A549 (cell line): ENCODE results near the gene DACH1. TPM values are rescaled to one million over a fixed set of nuclear protein-coding genes. Genes with fewer than 3 reads are reported as not detected.

Source experiments
- ATAC-seq, 2 experiments: fragments of 200-7000 bp in 1 of 2; fragments of >200 bp in 1 of 2; cut with Nextera tagmentation in 1 of 2; cut with Tn5 transposase in 1 of 2; 3 replicates each; pipeline versions ENCODE4 v1.8.0 to v1.9.1; 2018 to 2020; ENCODE audit warnings: mild to moderate bottlenecking in 1 of 2, moderate library complexity in 1 of 2
- CTCF ChIA-PET: fragments of 300-600 bp; sonication (Branson Sonifier 250); formaldehyde crosslinking; extraction: SDS; loops from one replicate; lab custom pipeline; 2021; ENCODE audit warnings: antibody characterized with exemption, inconsistent platforms; lab: Yijun Ruan, JAX
- POLR2A ChIA-PET: fragments of 350-600 bp; formaldehyde crosslinking; extraction: SDS; loops from one replicate; lab custom pipeline; 2021; ENCODE audit warnings: antibody characterized with exemption, inconsistent platforms; lab: Yijun Ruan, JAX
- DNase-seq, 2 experiments: peaks; one replicate each; pipeline versions ENCODE4 v3.0.0 to v3.0.0-alpha.2; 2011 to 2016; ENCODE audit warnings: low read depth in 1 of 2, low spot score in 1 of 2
- FAIRE-seq: peaks from 2 replicates; lab custom pipeline; 2011; peaks lifted over from hg19 to GRCh38; lab: Jason Lieb, UNC
- H3K27ac ChIP-seq, 2 experiments: fragments of >200 bp; sonication (Bioruptor Twin); formaldehyde crosslinking; 3 replicates each; pipeline ENCODE4 v1.5.1; 2016 to 2017
- H3K4me1 ChIP-seq: fragments of >200 bp; sonication (Bioruptor Twin); formaldehyde crosslinking; 3 replicates; pipeline ENCODE4 v1.6.1; 2016
- H3K4me2 ChIP-seq: fragments of >200 bp; sonication (Bioruptor Twin); formaldehyde crosslinking; 3 replicates; pipeline ENCODE4 v1.6.1; 2016
- H3K4me3 ChIP-seq: fragments of >200 bp; sonication (Bioruptor Twin); formaldehyde crosslinking; 3 replicates; pipeline ENCODE4 v1.5.1; 2016
- H3K9me3 ChIP-seq: fragments of >200 bp; sonication (Bioruptor Twin); formaldehyde crosslinking; 3 replicates; pipeline ENCODE4 v1.6.1; 2016
- BCL3 ChIP-seq: fragments of >200 bp; sonication (Bioruptor Twin); formaldehyde crosslinking; IDR thresholded peaks from 3 replicates; pipeline ENCODE4 v1.6.1; 2016
- BHLHE40 ChIP-seq: IDR thresholded peaks from 2 replicates; pipeline ENCODE4 v1.6.1; 2012; ENCODE audit warnings: low read depth, low read length, inconsistent platforms
- CBX8 ChIP-seq: fragments of 200-600 bp; sonication (generic); IDR thresholded peaks from 2 replicates; pipeline ENCODE4 v1.6.1; 2016
- CEBPB ChIP-seq, 2 experiments: fragments of >200 bp in 1 of 2; sonication (Bioruptor Twin) in 1 of 2; formaldehyde crosslinking in 1 of 2; IDR thresholded peaks; 2 replicates each; pipeline ENCODE4 v1.6.1; 2012 to 2016
- CHD2 ChIP-seq: fragments of 150-350 bp; IDR thresholded peaks from 2 replicates; pipeline ENCODE4 v1.6.1; 2014; ENCODE audit warnings: low read length; ENCODE audit not compliant: partially characterized antibody
- EHF ChIP-seq: fragments of 250-450 bp; sonication (Bioruptor Pico); IDR thresholded peaks from 2 replicates; pipeline ENCODE4 v1.5.0; 2020; ENCODE audit warnings: mild to moderate bottlenecking
- FOSB ChIP-seq: fragments of 250-450 bp; sonication (Bioruptor Pico); IDR thresholded peaks from 2 replicates; pipeline ENCODE4 v1.5.0; 2020; ENCODE audit warnings: mild to moderate bottlenecking, moderate library complexity
- GATA3 ChIP-seq: IDR thresholded peaks from 2 replicates; pipeline ENCODE4 v1.6.1; 2012; ENCODE audit warnings: borderline replicate concordance
- HES2 ChIP-seq: fragments of >200 bp; sonication (Bioruptor Twin); formaldehyde crosslinking; IDR thresholded peaks from 2 replicates; pipeline ENCODE4 v1.6.1; 2016
- HMGXB4 ChIP-seq: fragments of 250-450 bp; sonication (Bioruptor Pico); IDR thresholded peaks from 2 replicates; pipeline ENCODE4 v1.5.0; 2021; ENCODE audit warnings: mild to moderate bottlenecking, moderate library complexity, borderline replicate concordance
- HOXA7 ChIP-seq: fragments of 250-450 bp; sonication (Bioruptor Pico); IDR thresholded peaks from 2 replicates; pipeline ENCODE4 v1.5.0; 2020; ENCODE audit warnings: mild to moderate bottlenecking, moderate library complexity
- HOXB5 ChIP-seq: fragments of 250-450 bp; sonication (Bioruptor Pico); IDR thresholded peaks from 2 replicates; pipeline ENCODE4 v1.5.0; 2020; ENCODE audit warnings: mild to moderate bottlenecking, moderate library complexity
- KDM5A ChIP-seq: fragments of 200-600 bp; sonication (generic); IDR thresholded peaks from 2 replicates; pipeline ENCODE4 v1.6.1; 2016; ENCODE audit warnings: antibody characterized with exemption, mild to moderate bottlenecking
- MAX ChIP-seq: IDR thresholded peaks from 2 replicates; pipeline ENCODE4 v1.6.1; 2012
- NPAS2 ChIP-seq: fragments of 250-450 bp; sonication (Bioruptor Pico); IDR thresholded peaks from 2 replicates; pipeline ENCODE4 v1.8.0; 2022; ENCODE audit warnings: mild to moderate bottlenecking, moderate library complexity, borderline replicate concordance
- PHF8 ChIP-seq: fragments of 200-600 bp; sonication (generic); IDR thresholded peaks from 2 replicates; pipeline ENCODE4 v1.6.1; 2016; ENCODE audit warnings: low read depth, mild to moderate bottlenecking, antibody characterized with exemption, moderate library complexity, borderline replicate concordance
- SMC3 ChIP-seq: fragments of >200 bp; sonication (Bioruptor Twin); formaldehyde crosslinking; IDR thresholded peaks from 3 replicates; pipeline ENCODE4 v1.6.1; 2018; ENCODE audit warnings: inconsistent platforms
- SREBF2 ChIP-seq: fragments of 450-650 bp; IDR thresholded peaks from 2 replicates; pipeline ENCODE4 v1.6.1; 2014; ENCODE audit warnings: mild to moderate bottlenecking, moderate library complexity
- TFCP2L1 ChIP-seq: fragments of 250-450 bp; sonication (Bioruptor Pico); IDR thresholded peaks from 2 replicates; pipeline ENCODE4 v1.5.0; 2021; ENCODE audit warnings: mild to moderate bottlenecking
- TP53 ChIP-seq: fragments of 250-450 bp; sonication (Bioruptor Pico); IDR thresholded peaks from 2 replicates; pipeline ENCODE4 v1.5.0; 2021; ENCODE audit warnings: mild to moderate bottlenecking, moderate library complexity
- ZSCAN20 ChIP-seq: fragments of 250-450 bp; sonication (Bioruptor Pico); IDR thresholded peaks from 2 replicates; pipeline ENCODE4 v1.8.0; 2022; ENCODE audit warnings: mild to moderate bottlenecking, moderate library complexity
- WGBS: methylation state at CpG from one replicate; pipeline ENCODE4 v1.1.6; 2017; ENCODE audit errors: missing lambda C conversion rate; 5-methylcytosine and 5-hydroxymethylcytosine counted together
- polyA plus RNA-seq, 4 experiments: library from polyadenylated mRNA; depleted of rRNA in 3 of 4; stranded (reverse); fragments of >200 nt; fragmentation: RNase III in 1 of 4; extraction: RNeasy Plus Mini Kit Qiagen cat#74134 plus additional on column Dnase treatment in 1 of 4; gene quantifications; 2 replicates in 3 of 4; 3 replicates in 1 of 4; pipeline ENCODE4 v1.2.3, GENCODE V29; 2011 to 2017
- TF ChIP-seq, protein P1 (sequence below): fragments of 250-450 bp; sonication (Bioruptor Pico); IDR thresholded peaks from 2 replicates; pipeline ENCODE4 v1.5.0; 2020; ENCODE audit warnings: low read depth, mild to moderate bottlenecking, moderate library complexity
- TF ChIP-seq, protein P2 (sequence below): IDR thresholded peaks from 2 replicates; pipeline ENCODE4 v1.6.1; 2012; ENCODE audit warnings: low read depth, borderline replicate concordance
- TF ChIP-seq, protein P3 (sequence below): fragments of 150-350 bp; IDR thresholded peaks from 2 replicates; pipeline ENCODE4 v1.6.1; 2014; ENCODE audit warnings: low read depth, mild to moderate bottlenecking, low read length

Gene DACH1
- polyA plus RNA-seq, 2 of the 4 experiments (the other 2 are of a cell fraction) = not detected

DNA sequence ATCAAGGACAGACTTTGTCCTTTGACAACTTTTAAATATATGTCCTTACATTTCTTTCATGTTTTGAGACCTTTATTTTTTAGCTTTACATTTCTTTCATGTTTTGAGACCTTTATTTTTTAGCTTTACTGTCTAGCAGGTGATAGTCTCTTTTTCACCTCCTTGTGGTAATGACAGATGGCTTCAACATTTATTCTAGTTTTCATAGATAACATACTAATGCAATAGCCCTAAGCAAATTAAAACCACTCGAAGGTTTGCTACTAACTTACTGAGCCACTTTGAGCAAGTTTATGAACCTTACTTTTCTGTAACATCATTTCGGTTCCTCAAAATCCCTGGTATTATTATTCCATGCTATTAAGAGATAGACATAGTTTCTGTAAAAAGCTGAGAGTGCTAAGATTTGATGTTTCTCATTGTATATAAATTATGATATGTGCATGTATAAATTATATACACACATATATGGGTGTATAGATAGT is 4.5 kb downstream of the DACH1 start:
- no peak for TF ChIP-seq BCL3
- no peak for TF ChIP-seq HMGXB4 (CRISPR knock-in tag)
- no peak for TF ChIP-seq CBX8
- no peak for TF ChIP-seq CEBPB (IDR thresholded peaks at IDR 0.05)
- no peak for TF ChIP-seq GATA3
- TF ChIP-seq FOSB = no peak
- TF ChIP-seq BHLHE40 = no peak
- TF ChIP-seq, protein P1, sequence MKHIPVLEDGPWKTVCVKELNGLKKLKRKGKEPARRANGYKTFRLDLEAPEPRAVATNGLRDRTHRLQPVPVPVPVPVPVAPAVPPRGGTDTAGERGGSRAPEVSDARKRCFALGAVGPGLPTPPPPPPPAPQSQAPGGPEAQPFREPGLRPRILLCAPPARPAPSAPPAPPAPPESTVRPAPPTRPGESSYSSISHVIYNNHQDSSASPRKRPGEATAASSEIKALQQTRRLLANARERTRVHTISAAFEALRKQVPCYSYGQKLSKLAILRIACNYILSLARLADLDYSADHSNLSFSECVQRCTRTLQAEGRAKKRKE (CRISPR knock-in tag) = no peak
- no peak for TF ChIP-seq TP53 (CRISPR knock-in tag)
- TF ChIP-seq PHF8 = no peak
- TF ChIP-seq SMC3 = no peak
- no peak for TF ChIP-seq ZSCAN20 (CRISPR knock-in tag)
- TF ChIP-seq, protein P2, sequence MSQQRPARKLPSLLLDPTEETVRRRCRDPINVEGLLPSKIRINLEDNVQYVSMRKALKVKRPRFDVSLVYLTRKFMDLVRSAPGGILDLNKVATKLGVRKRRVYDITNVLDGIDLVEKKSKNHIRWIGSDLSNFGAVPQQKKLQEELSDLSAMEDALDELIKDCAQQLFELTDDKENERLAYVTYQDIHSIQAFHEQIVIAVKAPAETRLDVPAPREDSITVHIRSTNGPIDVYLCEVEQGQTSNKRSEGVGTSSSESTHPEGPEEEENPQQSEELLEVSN = no peak
- no peak for TF ChIP-seq KDM5A
- TF ChIP-seq CHD2 = no peak
- WGBS = 23% methylated on average over 2 of the region's 2 CpGs
- no peak overlapping the region for H3K4me3 ChIP-seq
- POLR2A ChIA-PET = no interaction called here
- FAIRE-seq (no peak), DNase-seq (no peak), ATAC-seq (no peak)
- no peak overlapping the region for H3K27ac ChIP-seq
- peaks cover 11% of the 10 kb centered on the region; the same call in 1 of the 3 replicates for H3K4me1 ChIP-seq
- CTCF ChIA-PET = no interaction called here
- H3K4me2 ChIP-seq = no peak overlapping the region
- H3K9me3 ChIP-seq = no peaks in the 10 kb centered on the region

DNA sequence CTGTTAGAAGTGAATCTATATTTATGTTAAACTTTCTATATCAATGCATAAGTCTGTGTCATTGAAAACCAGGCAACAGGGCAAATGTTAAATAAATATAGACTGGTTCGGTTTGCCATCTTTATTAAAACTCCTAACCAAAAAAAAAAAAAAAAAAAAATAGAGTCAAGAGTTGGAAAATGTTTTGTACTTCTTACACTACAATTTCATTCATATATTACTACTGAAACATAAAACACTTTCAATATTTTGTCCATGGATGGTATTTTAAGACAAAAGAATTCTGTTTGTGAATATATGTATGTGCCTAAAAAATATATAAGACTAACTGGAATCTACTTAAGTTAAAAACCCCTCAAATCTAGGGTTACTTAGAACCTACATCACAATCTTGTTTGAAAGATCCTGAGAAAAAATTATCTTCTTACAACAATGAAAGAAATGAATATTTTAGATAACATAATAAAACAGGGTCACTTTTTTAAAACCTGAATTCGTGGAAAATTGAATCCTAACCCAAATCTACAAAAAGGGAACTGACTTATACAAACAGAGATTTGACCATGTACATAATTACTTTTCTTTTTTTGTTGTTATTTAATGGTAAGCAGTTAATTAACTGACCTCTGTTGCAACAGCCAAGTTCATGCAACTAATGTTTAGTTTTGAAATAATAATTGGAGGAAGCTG is 5.1 kb downstream of the DACH1 start:
- FAIRE-seq (no peak), DNase-seq (no peak), ATAC-seq (no peak)
- no peaks in the 10 kb centered on the region for H3K9me3 ChIP-seq
- WGBS = 0% methylated on average over 2 of the region's 2 CpGs
- POLR2A ChIA-PET = no interaction called here
- CTCF ChIA-PET = no interaction called here
- no peak overlapping the region for H3K4me3 ChIP-seq
- peaks cover 11% of the 10 kb centered on the region; the same call in 1 of the 3 replicates for H3K4me1 ChIP-seq
- no peak overlapping the region for H3K27ac ChIP-seq
- no peak overlapping the region for H3K4me2 ChIP-seq
- TF ChIP-seq MAX (no peak), TFCP2L1 (CRISPR knock-in tag) (no peak), HOXB5 (CRISPR knock-in tag) (no peak), ZSCAN20 (CRISPR knock-in tag) (no peak), NPAS2 (CRISPR knock-in tag) (no peak), SMC3 (no peak), PHF8 (no peak), SREBF2 (no peak), KDM5A (no peak), HES2 (no peak), EHF (CRISPR knock-in tag) (no peak), BCL3 (no peak), HOXA7 (CRISPR knock-in tag) (no peak)
- TF ChIP-seq, protein P3, sequence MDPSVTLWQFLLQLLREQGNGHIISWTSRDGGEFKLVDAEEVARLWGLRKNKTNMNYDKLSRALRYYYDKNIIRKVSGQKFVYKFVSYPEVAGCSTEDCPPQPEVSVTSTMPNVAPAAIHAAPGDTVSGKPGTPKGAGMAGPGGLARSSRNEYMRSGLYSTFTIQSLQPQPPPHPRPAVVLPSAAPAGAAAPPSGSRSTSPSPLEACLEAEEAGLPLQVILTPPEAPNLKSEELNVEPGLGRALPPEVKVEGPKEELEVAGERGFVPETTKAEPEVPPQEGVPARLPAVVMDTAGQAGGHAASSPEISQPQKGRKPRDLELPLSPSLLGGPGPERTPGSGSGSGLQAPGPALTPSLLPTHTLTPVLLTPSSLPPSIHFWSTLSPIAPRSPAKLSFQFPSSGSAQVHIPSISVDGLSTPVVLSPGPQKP = no peak
